Tibial artery (tissue), 4 donors: Measurements from ENCODE around the gene EFNA5.

ENCODE experiments used
- DNase-seq, 2 donors: peaks; one replicate each; pipeline ENCODE4 v3.0.0-alpha.2; 2019
- H3K27ac ChIP-seq, 2 donors: fragments of 200-600 bp; sonication (generic) in 1 of 2; 1 replicate in 1 of 2; 2 replicates in 1 of 2; pipeline ENCODE4 v1.5.1; 2018 to 2019; ENCODE audit warnings: mild to moderate bottlenecking in 1 of 2
- H3K27me3 ChIP-seq, 2 donors: fragments of 200-600 bp; sonication (generic) in 1 of 2; one replicate each; pipeline versions ENCODE4 v1.5.1 to v1.6.0; 2016 to 2019
- H3K36me3 ChIP-seq, 3 donors: fragments of 200-600 bp; sonication (generic) in 2 of 3; one replicate each; pipeline ENCODE4 v1.5.1; 2016 to 2019; ENCODE audit warnings: mild to moderate bottlenecking in 2 of 3
- H3K4me1 ChIP-seq, 4 donors: fragments of 200-600 bp; sonication (generic) in 2 of 4; 1 replicate in 3 of 4; 2 replicates in 1 of 4; pipeline ENCODE4 v1.5.1; 2016 to 2019
- H3K4me3 ChIP-seq, 2 donors: fragments of 200-600 bp; sonication (generic) in 1 of 2; 1 replicate in 1 of 2; 2 replicates in 1 of 2; pipeline ENCODE4 v1.5.1; 2018 to 2019; ENCODE audit warnings: mild to moderate bottlenecking in 2 of 2
- H3K9me3 ChIP-seq, 3 donors: fragments of 200-600 bp; sonication (generic) in 1 of 3; one replicate each; pipeline ENCODE4 v1.5.1; 2016 to 2019
- intact Hi-C: fragments of 100-400 bp; cut with DNase I; formaldehyde crosslinking; loops from one replicate; pipeline ENCODE4 v1.15.0; 2023; ENCODE audit warnings: low total_unique reads
- TF ChIP-seq, protein P1 (sequence below), 2 experiments: fragments of 200-600 bp in 1 of 2; fragments of 450-650 bp in 1 of 2; IDR thresholded peaks; one replicate each; pipeline ENCODE4 v1.5.1; 2017 to 2019; ENCODE audit warnings: antibody characterized with exemption in 2 of 2, mild to moderate bottlenecking in 1 of 2, moderate library complexity in 1 of 2

The EFNA5 gene

DNA sequence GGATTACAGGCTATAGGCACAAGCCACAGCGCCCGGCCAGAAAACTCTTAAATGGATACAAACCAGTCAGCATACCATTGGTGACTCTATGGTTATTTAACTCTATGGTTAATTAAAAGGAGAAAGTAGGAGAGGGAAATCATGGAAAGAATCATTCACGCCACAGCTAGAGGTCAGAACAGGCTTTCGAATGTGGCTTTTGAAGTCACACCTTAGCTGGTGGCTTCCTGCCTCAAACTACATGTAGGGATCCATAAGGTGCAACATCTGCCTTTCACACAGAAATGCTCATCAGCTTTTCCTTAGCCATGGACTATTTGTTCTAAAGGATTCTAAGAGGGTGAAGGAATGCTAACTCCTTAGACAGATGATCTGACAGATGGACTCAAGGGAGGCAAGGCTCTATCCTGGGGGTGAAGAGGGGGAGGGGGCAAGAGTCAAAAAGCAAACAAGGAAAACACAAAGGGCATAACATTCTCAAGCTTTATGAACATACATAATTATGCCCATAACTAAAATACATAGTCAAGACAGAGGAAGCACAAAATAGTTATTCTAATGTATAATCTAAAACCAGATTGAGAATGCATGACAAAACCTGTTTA is 130.9 kb downstream of the EFNA5 start:
- intact Hi-C loops = no loop called here
- H3K4me1 ChIP-seq = peaks cover 0 to 50% (median 28%) of the 10 kb centered on the region in 4 donors
- peak overlapping the region; percentile 6 to 27 for H3K27ac ChIP-seq
- TF ChIP-seq, protein P1, sequence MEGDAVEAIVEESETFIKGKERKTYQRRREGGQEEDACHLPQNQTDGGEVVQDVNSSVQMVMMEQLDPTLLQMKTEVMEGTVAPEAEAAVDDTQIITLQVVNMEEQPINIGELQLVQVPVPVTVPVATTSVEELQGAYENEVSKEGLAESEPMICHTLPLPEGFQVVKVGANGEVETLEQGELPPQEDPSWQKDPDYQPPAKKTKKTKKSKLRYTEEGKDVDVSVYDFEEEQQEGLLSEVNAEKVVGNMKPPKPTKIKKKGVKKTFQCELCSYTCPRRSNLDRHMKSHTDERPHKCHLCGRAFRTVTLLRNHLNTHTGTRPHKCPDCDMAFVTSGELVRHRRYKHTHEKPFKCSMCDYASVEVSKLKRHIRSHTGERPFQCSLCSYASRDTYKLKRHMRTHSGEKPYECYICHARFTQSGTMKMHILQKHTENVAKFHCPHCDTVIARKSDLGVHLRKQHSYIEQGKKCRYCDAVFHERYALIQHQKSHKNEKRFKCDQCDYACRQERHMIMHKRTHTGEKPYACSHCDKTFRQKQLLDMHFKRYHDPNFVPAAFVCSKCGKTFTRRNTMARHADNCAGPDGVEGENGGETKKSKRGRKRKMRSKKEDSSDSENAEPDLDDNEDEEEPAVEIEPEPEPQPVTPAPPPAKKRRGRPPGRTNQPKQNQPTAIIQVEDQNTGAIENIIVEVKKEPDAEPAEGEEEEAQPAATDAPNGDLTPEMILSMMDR (IDR thresholded peaks at IDR 0.05) = no peak
- no peaks in the 10 kb centered on the region for H3K36me3 ChIP-seq
- no peak for DNase-seq
- H3K9me3 ChIP-seq = no peaks in the 10 kb centered on the region
- H3K27me3 ChIP-seq = no peaks in the 10 kb centered on the region
- H3K4me3 ChIP-seq = no peak overlapping the region

DNA sequence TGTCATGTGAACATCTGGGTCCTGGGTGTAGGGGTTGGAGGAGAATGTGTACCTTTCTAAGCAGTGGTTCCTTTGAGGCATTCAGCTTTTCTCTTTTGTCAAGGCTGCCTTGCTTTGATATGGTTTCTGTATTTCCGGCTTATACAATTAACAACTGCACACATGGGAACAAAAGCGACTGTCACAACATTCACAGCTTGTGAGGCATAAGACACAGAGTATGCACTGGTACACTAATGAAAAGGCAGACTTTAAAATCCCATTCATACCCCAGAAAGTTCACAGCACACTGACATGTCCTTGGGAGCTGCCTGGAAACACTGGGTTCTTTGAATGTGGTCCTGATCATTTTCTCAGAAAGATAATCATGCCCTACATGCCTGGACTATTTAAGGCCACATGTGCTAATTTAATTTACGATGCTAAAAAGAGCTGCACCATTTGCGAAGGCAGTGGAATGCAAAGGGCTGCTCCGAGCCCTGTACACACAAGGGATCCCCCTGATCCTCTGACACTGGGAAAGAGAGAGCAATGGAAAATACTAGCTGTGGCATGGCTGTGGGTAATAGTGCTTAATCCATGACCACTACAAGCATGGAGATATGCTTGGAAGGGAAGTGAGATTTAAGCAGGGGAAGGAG is 131.8 kb downstream of the EFNA5 start:
- Histone ChIP-seq H3K4me3 (no peak overlapping the region), H3K27me3 (no peaks in the 10 kb centered on the region), H3K27ac (peak overlapping the region; percentile 6 to 27), H3K4me1 (peaks cover 0 to 41% (median 19%) of the 10 kb centered on the region in 4 donors), H3K9me3 (no peaks in the 10 kb centered on the region), H3K36me3 (no peaks in the 10 kb centered on the region)
- DNase-seq = no peak
- TF ChIP-seq, protein P1 (IDR thresholded peaks at IDR 0.05) = no peak
- intact Hi-C loops = no loop called here

DNA sequence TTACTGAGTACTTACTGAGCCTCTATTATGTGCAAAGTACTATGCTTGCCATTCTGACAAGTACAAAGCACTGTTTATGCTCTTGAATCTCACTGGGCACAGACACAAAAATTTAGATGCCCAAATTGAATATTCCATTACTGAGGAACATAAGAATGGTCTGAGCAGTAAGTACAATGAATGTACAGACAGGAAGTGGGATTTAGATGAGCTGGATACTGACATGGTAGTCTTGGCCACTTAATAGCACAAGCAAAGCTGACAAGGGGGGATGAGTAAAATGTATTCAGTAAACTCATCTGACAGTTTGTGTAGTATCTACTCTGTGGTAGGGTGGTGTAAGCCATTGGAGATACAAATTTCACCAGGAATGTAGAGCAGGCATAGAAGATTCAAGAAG is 132.4 kb downstream of the EFNA5 start:
- peak overlapping the region in 1 of 2 donors; percentile 27 for H3K27ac ChIP-seq

DNA sequence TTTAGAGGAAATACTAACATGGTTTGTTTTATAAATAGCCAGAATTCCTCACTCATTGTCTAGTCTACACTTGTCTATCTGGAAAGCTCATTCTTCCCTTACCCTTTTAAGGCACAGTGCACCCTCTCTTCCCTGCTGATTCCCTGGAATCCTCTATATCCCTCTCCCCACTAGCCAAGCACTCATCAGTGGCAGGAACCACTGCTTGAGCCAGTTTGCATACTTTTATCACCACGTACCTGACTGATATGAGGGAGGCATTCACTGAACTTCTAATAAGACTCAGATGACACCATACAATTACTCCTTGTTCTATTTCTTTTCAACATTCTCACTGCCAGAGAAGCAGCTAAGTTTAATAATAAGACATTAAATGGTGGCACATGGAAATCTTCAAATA is 134.9 kb downstream of the EFNA5 start:
- no peaks in the 10 kb centered on the region for H3K27me3 ChIP-seq
- peaks cover 0 to 14% (median 3%) of the 10 kb centered on the region in 4 donors for H3K4me1 ChIP-seq
- H3K4me3 ChIP-seq = no peak overlapping the region
- intact Hi-C loops = no loop called here
- no peak for DNase-seq
- H3K9me3 ChIP-seq = no peaks in the 10 kb centered on the region
- TF ChIP-seq, protein P1 (IDR thresholded peaks at IDR 0.05) = no peak
- H3K27ac ChIP-seq = no peak overlapping the region
- H3K36me3 ChIP-seq = no peaks in the 10 kb centered on the region

More for the DNA sequence above, 132.4 kb downstream of the EFNA5 start:
- H3K9me3 ChIP-seq = no peaks in the 10 kb centered on the region
- DNase-seq = no peak
- peaks cover 0 to 35% (median 13%) of the 10 kb centered on the region in 4 donors for H3K4me1 ChIP-seq
- H3K36me3 ChIP-seq = no peaks in the 10 kb centered on the region
- TF ChIP-seq, protein P1 (IDR thresholded peaks at IDR 0.05) = no peak
- H3K4me3 ChIP-seq = no peak overlapping the region
- intact Hi-C loops = no loop called here
- H3K27me3 ChIP-seq = no peaks in the 10 kb centered on the region

DNA sequence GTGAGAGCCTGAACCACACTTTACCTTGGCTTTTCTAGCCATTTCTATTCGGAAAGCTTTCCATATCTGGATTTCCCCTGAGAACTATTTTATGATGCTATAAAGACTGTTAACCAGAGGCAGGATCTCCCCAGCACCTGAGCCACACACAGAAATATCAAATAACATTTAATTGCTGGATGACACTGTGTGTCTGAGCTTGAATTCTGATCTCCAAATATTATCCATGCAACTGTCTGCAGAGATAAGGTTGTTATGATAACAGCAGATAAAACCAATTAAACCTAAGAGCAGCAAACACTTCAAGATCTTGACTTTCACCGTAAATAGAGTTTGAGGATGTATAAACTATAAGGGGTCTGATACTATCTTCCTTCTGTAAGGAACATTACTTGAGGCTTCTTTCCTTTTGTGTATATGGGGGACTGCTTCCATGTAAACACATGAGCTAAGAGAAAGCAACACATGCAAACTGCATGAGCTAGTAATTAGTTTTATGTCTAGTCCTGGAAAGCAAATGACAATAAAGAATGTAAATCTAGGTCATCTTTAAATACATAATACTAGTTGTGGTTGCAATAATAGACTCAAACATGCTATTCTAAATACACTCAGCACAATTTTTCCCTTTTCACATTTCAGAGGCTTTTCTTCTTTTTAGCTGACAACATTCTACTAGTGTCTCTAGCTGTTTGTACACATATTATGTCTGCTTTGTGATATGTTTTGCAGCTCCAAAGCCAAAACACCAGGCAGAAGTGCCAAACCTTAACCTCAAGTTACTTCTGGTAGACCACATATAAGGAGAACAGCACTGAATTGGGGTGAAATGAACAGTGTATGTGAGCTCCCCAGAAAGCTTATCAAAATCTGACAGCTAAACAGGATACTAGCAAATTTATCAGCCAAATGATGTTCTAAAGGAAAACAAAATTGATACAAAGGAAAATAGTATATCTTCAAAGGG is 136.5 kb downstream of the EFNA5 start:
- Histone ChIP-seq H3K4me3 (no peak overlapping the region), H3K27me3 (no peaks in the 10 kb centered on the region), H3K4me1 (peaks cover 0 to 10% (median 2%) of the 10 kb centered on the region in 4 donors), H3K36me3 (no peaks in the 10 kb centered on the region), H3K27ac (no peak overlapping the region), H3K9me3 (no peaks in the 10 kb centered on the region)
- intact Hi-C loops = no loop called here
- TF ChIP-seq, protein P1 (IDR thresholded peaks at IDR 0.05) = no peak
- DNase-seq = no peak
